Endothelial cell of umbilical vein (primary cell): ENCODE results near the gene P2RY6. TPM values are rescaled to one million over a fixed set of nuclear protein-coding genes. Genes with fewer than 3 reads are reported as not detected.

Experiments
- BruUV-seq: library from RNA; stranded (reverse); fragments of 400-500 nt; replicated peaks from 2 replicates; lab custom pipeline; 2021; lab: Mats Ljungman, UMichigan
- CTCF ChIA-PET: fragments of 300-600, 350-600 bp; sonication (Branson Sonifier 250); formaldehyde crosslinking; loops from one replicate; lab custom pipeline; 2021; ENCODE audit warnings: antibody characterized with exemption, inconsistent platforms; lab: Charles Lee
- POLR2A ChIA-PET: fragments of 300-600, 350-600 bp; sonication (Branson Sonifier 250); formaldehyde crosslinking; loops from one replicate; lab custom pipeline; 2021; ENCODE audit warnings: antibody characterized with exemption, inconsistent platforms; lab: Charles Lee
- DNase-seq: peaks from one replicate; pipeline ENCODE4 v3.0.0-alpha.2; 2011; ENCODE audit warnings: low read depth, low spot score
- FAIRE-seq: peaks from 2 replicates; lab custom pipeline; 2011; peaks lifted over from hg19 to GRCh38; lab: Jason Lieb, UNC
- H2AFZ ChIP-seq: 2 replicates; pipeline ENCODE4 v1.6.0; 2012; ENCODE audit warnings: low read depth, low read length, control low read depth, inconsistent platforms
- H3K27ac ChIP-seq: 2 replicates; pipeline ENCODE4 v1.5.1; 2011; ENCODE audit warnings: low read depth, mild to moderate bottlenecking, control low read depth, low read length, moderate library complexity; ENCODE audit not compliant: insufficient read depth
- H3K27me3 ChIP-seq, 2 experiments: 2 replicates each; pipeline versions ENCODE4 v1.6.0 to v1.6.1; 2011; ENCODE audit warnings: low read length in 2 of 2, mixed read lengths in 1 of 2; ENCODE audit not compliant: control insufficient read depth in 2 of 2, insufficient read depth in 2 of 2
- H3K36me3 ChIP-seq, 2 experiments: 2 replicates in 1 of 2; 3 replicates in 1 of 2; pipeline ENCODE4 v1.5.1; 2011; ENCODE audit warnings: low read length in 2 of 2, mild to moderate bottlenecking in 1 of 2, moderate library complexity in 1 of 2; ENCODE audit not compliant: control insufficient read depth in 2 of 2, insufficient read depth in 2 of 2; ENCODE audit errors: extremely low read depth in 1 of 2
- H3K4me1 ChIP-seq: 3 replicates; pipeline ENCODE4 v1.5.1; 2011; ENCODE audit warnings: mild to moderate bottlenecking, low read length; ENCODE audit not compliant: control insufficient read depth, insufficient read depth; ENCODE audit errors: extremely low read depth
- H3K4me2 ChIP-seq: 2 replicates; pipeline ENCODE4 v1.6.1; 2011; ENCODE audit warnings: low read length, control low read depth, mixed read lengths; ENCODE audit not compliant: insufficient read depth
- H3K4me3 ChIP-seq, 3 experiments: fragments of 200-600 bp in 1 of 3; sonication (generic), shearing (Covaris generic) in 1 of 3; replicated peaks in 1 of 3; 2 replicates each; pipeline ENCODE4 v1.5.1; 2011 to 2016; ENCODE audit warnings: control low read depth in 3 of 3, low read length in 3 of 3, mild to moderate bottlenecking in 2 of 3, inconsistent platforms in 1 of 3, low read depth in 1 of 3, moderate library complexity in 1 of 3; ENCODE audit not compliant: insufficient read depth in 1 of 3
- H3K79me2 ChIP-seq: 2 replicates; pipeline ENCODE4 v1.6.0; 2012; ENCODE audit warnings: low read length, inconsistent platforms; ENCODE audit not compliant: control insufficient read depth, insufficient read depth
- H3K9ac ChIP-seq: replicated peaks from 2 replicates; pipeline ENCODE3; 2011; ENCODE audit warnings: low read length, control low read depth; ENCODE audit not compliant: insufficient read depth; ENCODE audit errors: extremely low read depth
- H3K9me1 ChIP-seq: replicated peaks from 3 replicates; pipeline ENCODE4 v1.6.0; 2011; ENCODE audit warnings: mild to moderate bottlenecking, low read length; ENCODE audit not compliant: control insufficient read depth, insufficient read depth; ENCODE audit errors: extremely low read depth
- H3K9me3 ChIP-seq: replicated peaks from 2 replicates; pipeline ENCODE4 v1.5.1; 2012; ENCODE audit warnings: low read length, inconsistent platforms; ENCODE audit not compliant: control insufficient read depth, insufficient read depth
- H4K20me1 ChIP-seq: replicated peaks from 2 replicates; pipeline ENCODE3; 2011; ENCODE audit warnings: mild to moderate bottlenecking, low read length; ENCODE audit not compliant: control insufficient read depth, insufficient read depth; ENCODE audit errors: extremely low read depth
- EZH2 ChIP-seq: IDR thresholded peaks from 2 replicates; pipeline ENCODE4 v1.6.1; 2012; ENCODE audit warnings: borderline replicate concordance, low read depth, mild to moderate bottlenecking, moderate library complexity, low read length, inconsistent platforms; ENCODE audit not compliant: severe bottlenecking
- FOS ChIP-seq: IDR thresholded peaks from 2 replicates; pipeline ENCODE4 v1.6.1; 2011; ENCODE audit warnings: mild to moderate bottlenecking, low read length, moderate library complexity, borderline replicate concordance; ENCODE audit not compliant: insufficient read depth
- GATA2 ChIP-seq: IDR thresholded peaks from 2 replicates; pipeline ENCODE4 v1.7.0; 2011; ENCODE audit warnings: low read depth, mild to moderate bottlenecking, moderate library complexity, mixed read lengths, low read length; ENCODE audit not compliant: insufficient read length, insufficient read depth
- JUN ChIP-seq: IDR thresholded peaks from 2 replicates; pipeline ENCODE4 v1.6.1; 2011; ENCODE audit warnings: borderline replicate concordance, low read depth; ENCODE audit not compliant: insufficient read length, insufficient read depth
- POLR2A ChIP-seq: IDR thresholded peaks from 2 replicates; pipeline ENCODE4 v1.6.1; 2012; ENCODE audit warnings: low read depth, mild to moderate bottlenecking, control low read depth, low read length
- POLR2AphosphoS5 ChIP-seq: IDR thresholded peaks from 2 replicates; pipeline ENCODE4 v1.6.1; 2012; ENCODE audit warnings: low read depth, mild to moderate bottlenecking, control low read depth, low read length, moderate library complexity; ENCODE audit not compliant: insufficient read depth
- dilution Hi-C: fragments of 300-500 bp; cut with MboI; formaldehyde crosslinking; loops from one replicate; pipeline ENCODE4 v1.15.0; 2019; ENCODE audit warnings: low sequenced_read_pairs; ENCODE audit not compliant: extremely low pct_ligation_motif_present
- intact Hi-C: fragments of 100-400 bp; cut with micrococcal nuclease; formaldehyde crosslinking; loops from one replicate; pipeline ENCODE4 v1.10.0; 2022
- polyA plus RNA-seq, 4 experiments: library from polyadenylated mRNA; depleted of rRNA in 3 of 4; stranded (reverse) in 3 of 4; unstranded in 1 of 4; fragments of >200 nt; gene quantifications; 2 replicates each; pipeline versions ENCODE4 v1.2.1 to v1.2.3, GENCODE V29; 2011 to 2012; ENCODE audit warnings: missing spikeins in 1 of 4
- total RNA-seq: library from RNA; stranded (reverse); gene quantifications from 2 replicates; pipeline ENCODE4 v1.2.3, GENCODE V29; 2021
- TF ChIP-seq, protein P1 (sequence below): IDR thresholded peaks from 2 replicates; pipeline ENCODE4 v1.6.1; 2011; ENCODE audit not compliant: insufficient read depth, insufficient read length
- TF ChIP-seq, protein P2 (sequence below), 2 donors: IDR thresholded peaks; 1 replicate in 1 of 2; 2 replicates in 1 of 2; pipeline ENCODE4 v1.5.1; 2011; ENCODE audit warnings: low read length in 2 of 2, mild to moderate bottlenecking in 2 of 2, moderate library complexity in 2 of 2, control low read depth in 1 of 2, inconsistent platforms in 1 of 2, low read depth in 1 of 2; ENCODE audit not compliant: insufficient read depth in 1 of 2; ENCODE audit errors: extremely low read depth in 1 of 2

P2RY6 gene
- total and polyA plus RNA-seq, 2 donors (not counting 3 experiments of a cell fraction or from before 2014, with no cell fraction given) = 0.47 TPM; not detected in 1

DNA sequence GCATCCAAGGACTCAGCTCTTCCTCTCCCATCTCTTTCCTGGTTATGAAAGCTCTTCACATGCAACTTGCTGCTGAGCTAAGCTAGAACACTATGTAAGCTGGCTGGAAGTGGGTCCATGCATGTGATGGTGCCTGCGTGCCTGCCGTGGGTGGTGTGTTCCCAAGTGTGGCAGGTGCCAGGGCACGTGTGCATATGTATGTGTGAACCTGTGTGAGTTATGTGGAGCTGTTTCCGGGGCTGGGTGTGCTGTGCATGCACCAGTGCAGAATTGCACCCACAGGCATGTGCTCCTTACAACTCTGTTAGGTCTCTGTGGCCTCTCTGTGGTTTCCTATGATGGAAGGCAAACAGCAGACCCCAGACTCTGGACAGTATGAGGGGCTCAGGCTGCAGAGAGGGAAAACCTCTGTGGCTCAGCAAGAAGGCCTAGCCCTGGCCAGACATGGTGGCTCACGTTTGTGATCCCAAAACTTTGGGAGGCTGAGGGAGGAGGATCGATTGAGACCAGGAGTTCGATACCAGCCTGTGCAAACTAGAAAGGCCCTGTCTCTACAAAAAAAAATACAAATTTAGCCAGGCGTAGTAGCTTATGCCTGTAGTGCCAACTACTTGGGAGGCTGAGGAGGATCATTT is 4.1 kb upstream of the P2RY6 start:
- no peak for FAIRE-seq
- dilution Hi-C loops = no loop called here
- CTCF ChIA-PET = interaction anchor here (1.0 to 1.6 kb wide), 4 partner anchors 15 to 126 kb away, joined by 3 to 7 read pairs (median 3); no protein-coding TSS in a partner anchor

More for the DNA sequence above, 4.1 kb upstream of the P2RY6 start:
- H3K9me1 ChIP-seq = no peaks in the 10 kb centered on the region
- intact Hi-C loops = no loop called here
- H3K9ac ChIP-seq = no peak overlapping the region
- H3K79me2 ChIP-seq = no peaks in the 10 kb centered on the region
- no peak for DNase-seq
- POLR2A ChIA-PET = no interaction called here
- no peak overlapping the region for H3K27ac ChIP-seq
- no peaks in the 10 kb centered on the region for H3K36me3 ChIP-seq
- H3K4me1 ChIP-seq = no peaks in the 10 kb centered on the region
- no peak overlapping the region for H3K4me2 ChIP-seq
- BruUV-seq = no TSS peak
- no peaks in the 10 kb centered on the region for H4K20me1 ChIP-seq
- no peak overlapping the region for H2AFZ ChIP-seq
- H3K9me3 ChIP-seq = no peaks in the 10 kb centered on the region
- H3K27me3 ChIP-seq = peaks cover 22 to 25% of the 10 kb centered on the region in 2 experiments
- TF ChIP-seq, protein P1, sequence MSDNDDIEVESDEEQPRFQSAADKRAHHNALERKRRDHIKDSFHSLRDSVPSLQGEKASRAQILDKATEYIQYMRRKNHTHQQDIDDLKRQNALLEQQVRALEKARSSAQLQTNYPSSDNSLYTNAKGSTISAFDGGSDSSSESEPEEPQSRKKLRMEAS = no peak
- no peak for TF ChIP-seq FOS
- TF ChIP-seq GATA2 = no peak
- no peak for TF ChIP-seq POLR2AphosphoS5
- TF ChIP-seq, protein P2, sequence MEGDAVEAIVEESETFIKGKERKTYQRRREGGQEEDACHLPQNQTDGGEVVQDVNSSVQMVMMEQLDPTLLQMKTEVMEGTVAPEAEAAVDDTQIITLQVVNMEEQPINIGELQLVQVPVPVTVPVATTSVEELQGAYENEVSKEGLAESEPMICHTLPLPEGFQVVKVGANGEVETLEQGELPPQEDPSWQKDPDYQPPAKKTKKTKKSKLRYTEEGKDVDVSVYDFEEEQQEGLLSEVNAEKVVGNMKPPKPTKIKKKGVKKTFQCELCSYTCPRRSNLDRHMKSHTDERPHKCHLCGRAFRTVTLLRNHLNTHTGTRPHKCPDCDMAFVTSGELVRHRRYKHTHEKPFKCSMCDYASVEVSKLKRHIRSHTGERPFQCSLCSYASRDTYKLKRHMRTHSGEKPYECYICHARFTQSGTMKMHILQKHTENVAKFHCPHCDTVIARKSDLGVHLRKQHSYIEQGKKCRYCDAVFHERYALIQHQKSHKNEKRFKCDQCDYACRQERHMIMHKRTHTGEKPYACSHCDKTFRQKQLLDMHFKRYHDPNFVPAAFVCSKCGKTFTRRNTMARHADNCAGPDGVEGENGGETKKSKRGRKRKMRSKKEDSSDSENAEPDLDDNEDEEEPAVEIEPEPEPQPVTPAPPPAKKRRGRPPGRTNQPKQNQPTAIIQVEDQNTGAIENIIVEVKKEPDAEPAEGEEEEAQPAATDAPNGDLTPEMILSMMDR (IDR thresholded peaks at IDR 0.05; ENCODE audit: extremely low read depth in 1 of 2, insufficient read depth in 1 of 2, low read depth in 1 of 2, low read length in 2 of 2) = no peak
- no peak for TF ChIP-seq JUN
- TF ChIP-seq POLR2A = no peak
- no peak for TF ChIP-seq EZH2
- H3K4me3 ChIP-seq = no peak overlapping the region
